HCT116 (cell line): ENCODE measurements around the gene RBP4. TPM values are rescaled to one million over a fixed set of nuclear protein-coding genes. Genes with fewer than 3 reads are reported as not detected.

Experiments
- ATAC-seq: fragments of 200-7000 bp; cut with Tn5 transposase; 2 replicates; pipeline ENCODE4 v1.9.1; 2020; ENCODE audit warnings: mild to moderate bottlenecking, moderate library complexity
- BruUV-seq: library from RNA; stranded (reverse); fragments of 400-500 nt; replicated peaks from 2 replicates; lab custom pipeline; 2021; lab: Mats Ljungman, UMichigan
- CTCF ChIA-PET: fragments of 300-600 bp; sonication (Branson Sonifier 250); formaldehyde crosslinking; loops from one replicate; lab custom pipeline; 2021; ENCODE audit warnings: antibody characterized with exemption; lab: Charles Lee
- POLR2A ChIA-PET: fragments of 300-600, 350-600 bp; sonication (Branson Sonifier 250); formaldehyde crosslinking; loops from one replicate; lab custom pipeline; 2021; ENCODE audit warnings: antibody characterized with exemption; lab: Charles Lee
- RAD21 ChIA-PET, 2 experiments: fragments of 300-600 bp; sonication (Branson Sonifier 250); formaldehyde crosslinking; loops; one replicate each; lab custom pipeline; 2023; ENCODE audit warnings: low total read pairs in 2 of 2; ENCODE audit not compliant: uncharacterized antibody in 2 of 2, unreplicated experiment in 2 of 2, low non-redundant PET in 1 of 2; lab: Charles Lee
- DNase-seq: peaks from one replicate; pipeline ENCODE4 v3.0.0-alpha.2; 2010; ENCODE audit warnings: low read depth, low spot score
- H2AFZ ChIP-seq: fragments of 200-600 bp; shearing (Covaris generic), sonication (generic); 2 replicates; pipeline ENCODE4 v1.6.1; 2017; ENCODE audit warnings: low read depth, mixed run types, mixed read lengths, antibody characterized with exemption, low read length; ENCODE audit not compliant: poor library complexity, severe bottlenecking
- H3K27ac ChIP-seq: 2 replicates; pipeline ENCODE4 v1.5.1; 2012; ENCODE audit warnings: low read depth, low read length
- H3K27me3 ChIP-seq: fragments of 200-600 bp; sonication (generic); 2 replicates; pipeline ENCODE4 v1.6.1; 2016; ENCODE audit warnings: mixed run types, low read length, mixed read lengths; ENCODE audit not compliant: insufficient read depth
- H3K36me3 ChIP-seq, 2 experiments: fragments of 200-500 bp in 1 of 2; fragments of 200-600 bp in 1 of 2; sonication (Bioruptor generic) in 1 of 2; sonication (generic) in 1 of 2; 2 replicates each; pipeline versions ENCODE4 v1.5.1 to v1.6.1; 2014 to 2016; ENCODE audit warnings: low read length in 2 of 2, inconsistent platforms in 1 of 2, mixed read lengths in 1 of 2, mixed run types in 1 of 2; ENCODE audit not compliant: insufficient read depth in 2 of 2, control insufficient read depth in 1 of 2
- H3K4me1 ChIP-seq, 2 experiments: fragments of 200-600 bp in 1 of 2; sonication (generic) in 1 of 2; 2 replicates each; pipeline versions ENCODE4 v1.5.1 to v1.6.1; 2012 to 2017; ENCODE audit warnings: low read length in 2 of 2, inconsistent platforms in 1 of 2, mild to moderate bottlenecking in 1 of 2, mixed read lengths in 1 of 2, mixed run types in 1 of 2, moderate library complexity in 1 of 2; ENCODE audit not compliant: insufficient read depth in 2 of 2, control insufficient read depth in 1 of 2
- H3K4me2 ChIP-seq: fragments of 200-600 bp; sonication (generic); 2 replicates; pipeline ENCODE4 v1.6.1; 2017; ENCODE audit warnings: mixed run types, low read length, mixed read lengths
- H3K4me3 ChIP-seq, 2 experiments: fragments of 200-600 bp in 1 of 2; sonication (generic) in 1 of 2; replicated peaks in 1 of 2; 2 replicates each; pipeline ENCODE4 v1.5.1; 2011 to 2016; ENCODE audit warnings: low read length in 2 of 2, control low read depth in 1 of 2, low read depth in 1 of 2, mild to moderate bottlenecking in 1 of 2, mixed read lengths in 1 of 2, mixed run types in 1 of 2
- H3K79me2 ChIP-seq: fragments of 200-600 bp; sonication (generic); 2 replicates; pipeline ENCODE4 v1.6.1; 2017; ENCODE audit warnings: mild to moderate bottlenecking, mixed run types, low read length, moderate library complexity, mixed read lengths; ENCODE audit not compliant: insufficient read depth
- H3K9ac ChIP-seq: fragments of 200-600 bp; sonication (generic); 2 replicates; pipeline ENCODE4 v1.6.1; 2016; ENCODE audit warnings: low read length, mixed read lengths
- H3K9me2 ChIP-seq: fragments of 200-600 bp; sonication (generic), shearing (Covaris generic); 2 replicates; pipeline ENCODE4 v1.6.1; 2017; ENCODE audit warnings: mixed run types, mild to moderate bottlenecking, moderate library complexity; ENCODE audit not compliant: insufficient read depth
- H3K9me3 ChIP-seq, 2 experiments: fragments of 200-500 bp in 1 of 2; fragments of 200-600 bp in 1 of 2; sonication (Bioruptor generic) in 1 of 2; sonication (generic) in 1 of 2; 2 replicates each; pipeline ENCODE4 v1.6.1; 2014 to 2017; ENCODE audit warnings: low read length in 2 of 2, mixed read lengths in 2 of 2, inconsistent platforms in 1 of 2, low read depth in 1 of 2, mild to moderate bottlenecking in 1 of 2, mixed run types in 1 of 2, moderate library complexity in 1 of 2; ENCODE audit not compliant: control insufficient read depth in 1 of 2, insufficient read depth in 1 of 2
- H4K20me1 ChIP-seq: fragments of 200-600 bp; sonication (generic), shearing (Covaris generic); 2 replicates; pipeline ENCODE4 v1.6.1; 2017; ENCODE audit warnings: mixed run types, mild to moderate bottlenecking, moderate library complexity; ENCODE audit not compliant: insufficient read depth
- ATF3 ChIP-seq: IDR thresholded peaks from 2 replicates; pipeline ENCODE4 v1.6.1; 2012
- CBX3 ChIP-seq: IDR thresholded peaks from 2 replicates; pipeline ENCODE4 v1.6.1; 2012; ENCODE audit warnings: low read depth
- EGR1 ChIP-seq: IDR thresholded peaks from 2 replicates; pipeline ENCODE4 v1.6.1; 2012; ENCODE audit warnings: low read depth
- ELF1 ChIP-seq: IDR thresholded peaks from 2 replicates; pipeline ENCODE4 v1.6.1; 2012; ENCODE audit warnings: low read depth, borderline replicate concordance
- EZH2 ChIP-seq: fragments of 200-600 bp; sonication (generic); IDR thresholded peaks from 2 replicates; pipeline ENCODE4 v1.6.1; 2017; ENCODE audit warnings: antibody characterized with exemption, mixed run types
- EZH2phosphoT487 ChIP-seq: fragments of 200-600 bp; IDR thresholded peaks from 2 replicates; pipeline ENCODE4 v1.6.1; 2018; ENCODE audit warnings: antibody characterized with exemption, borderline replicate concordance
- FOSL1 ChIP-seq: IDR thresholded peaks from 2 replicates; pipeline ENCODE4 v1.6.1; 2012; ENCODE audit warnings: low read depth
- JUND ChIP-seq: IDR thresholded peaks from 2 replicates; pipeline ENCODE4 v1.6.1; 2012
- MAX ChIP-seq: IDR thresholded peaks from 2 replicates; pipeline ENCODE4 v1.6.1; 2012
- REST ChIP-seq: IDR thresholded peaks from 2 replicates; pipeline ENCODE4 v1.6.1; 2012; ENCODE audit warnings: low read depth
- SP1 ChIP-seq: IDR thresholded peaks from 2 replicates; pipeline ENCODE4 v1.6.1; 2012; ENCODE audit warnings: low read depth
- TCF7L2 ChIP-seq: IDR thresholded peaks from 2 replicates; pipeline ENCODE4 v1.7.0; 2011; ENCODE audit warnings: borderline replicate concordance, inconsistent platforms; ENCODE audit not compliant: insufficient read depth, insufficient read length; ENCODE audit errors: extremely low read depth
- YY1 ChIP-seq: IDR thresholded peaks from 2 replicates; pipeline ENCODE4 v1.6.1; 2011; ENCODE audit warnings: low read length, low read depth, moderate library complexity, mild to moderate bottlenecking; ENCODE audit not compliant: insufficient replicate concordance; ENCODE audit errors: extremely low read depth
- ZBTB33 ChIP-seq: IDR thresholded peaks from 2 replicates; pipeline ENCODE4 v1.6.1; 2011; ENCODE audit warnings: mild to moderate bottlenecking, low read length, moderate library complexity; ENCODE audit not compliant: insufficient replicate concordance; ENCODE audit errors: extremely low read depth
- ZFX ChIP-seq: fragments of 450-650 bp; IDR thresholded peaks from 2 replicates; pipeline ENCODE4 v1.6.1; 2017
- ZNF274 ChIP-seq: fragments of 200-500 bp; sonication (Bioruptor generic); IDR thresholded peaks from 2 replicates; pipeline ENCODE4 v1.6.1; 2014; ENCODE audit warnings: mild to moderate bottlenecking, low read depth, low read length, inconsistent platforms
- intact Hi-C: fragments of 100-400 bp; cut with micrococcal nuclease; formaldehyde crosslinking; loops from 2 replicates; pipeline ENCODE4 v1.10.0; 2022
- total RNA-seq: library from RNA; stranded (reverse); gene quantifications from one replicate; pipeline ENCODE4 v1.2.1, GENCODE V29; 2021; ENCODE audit not compliant: unreplicated experiment

The RBP4 gene
- total RNA-seq, 1 experiment from 2014 or later: 2.4 TPM

- Histone ChIP-seq H3K27ac (no peak overlapping the region), H3K4me1 (no peaks in the 10 kb centered on the region), H2AFZ (no peak overlapping the region), H3K9me2 (no peaks in the 10 kb centered on the region), H3K4me2 (no peak overlapping the region), H3K79me2 (no peaks in the 10 kb centered on the region), H3K4me3 (no peak overlapping the region), H3K27me3 (no peaks in the 10 kb centered on the region), H4K20me1 (no peaks in the 10 kb centered on the region), H3K9me3 (no peaks in the 10 kb centered on the region), H3K36me3 (no peaks in the 10 kb centered on the region), H3K9ac (no peak overlapping the region)
- ChIA-PET RAD21 (no interaction called here), POLR2A (no interaction called here), CTCF (no interaction called here)
- TF ChIP-seq SP1 (no peak), FOSL1 (no peak), ZNF274 (no peak), EGR1 (no peak), ELF1 (no peak), ZBTB33 (no peak), JUND (no peak)
- DNase-seq: no peak
- intact Hi-C loops: no loop called here
- no peak for ATAC-seq
- no TSS peak for BruUV-seq
Measured at GRCh38 chr10:93604146-93604545, 3.1 kb upstream of the RBP4 start.

GRCh38 chr10:93603023-93603422, 2.0 kb upstream of the RBP4 start:
- no peaks in the 10 kb centered on the region for H3K9me3 ChIP-seq
- no peaks in the 10 kb centered on the region for H4K20me1 ChIP-seq
- no peaks in the 10 kb centered on the region for H3K4me1 ChIP-seq
- RAD21 ChIA-PET: no interaction called here
- ATAC-seq: no peak
- no TSS peak for BruUV-seq
- no peak overlapping the region for H2AFZ ChIP-seq
- H3K9ac ChIP-seq: no peak overlapping the region
- H3K4me3 ChIP-seq: no peak overlapping the region
- no peak overlapping the region for H3K27ac ChIP-seq
- no peaks in the 10 kb centered on the region for H3K79me2 ChIP-seq
- no peak for DNase-seq
- H3K4me2 ChIP-seq: no peak overlapping the region
- POLR2A ChIA-PET: no interaction called here
- H3K36me3 ChIP-seq: no peaks in the 10 kb centered on the region
- CTCF ChIA-PET: no interaction called here
- H3K27me3 ChIP-seq: no peaks in the 10 kb centered on the region
- intact Hi-C loops: no loop called here
- no peaks in the 10 kb centered on the region for H3K9me2 ChIP-seq
- TF ChIP-seq JUND (no peak), CBX3 (no peak), REST (no peak), SP1 (no peak), EZH2 (no peak), ATF3 (no peak), TCF7L2 (no peak), ZFX (no peak), ZNF274 (no peak), YY1 (no peak), EZH2phosphoT487 (no peak), MAX (no peak)
